GM23248 (cell line): ENCODE data around the gene TMEM184C. TPM values are rescaled to one million over a fixed set of nuclear protein-coding genes. Genes with fewer than 3 reads are reported as not detected.

Experiments
- DNase-seq: peaks from one replicate; pipeline ENCODE4 v3.0.0-alpha.2; 2015
- H2AFZ ChIP-seq: fragments of 200-600 bp; sonication (generic); 2 replicates; pipeline ENCODE4 v1.6.1; 2016; ENCODE audit warnings: antibody characterized with exemption
- H3F3A ChIP-seq: fragments of 200-600 bp; sonication (generic); 2 replicates; pipeline ENCODE4 v1.6.1; 2016; ENCODE audit warnings: mild to moderate bottlenecking, antibody characterized with exemption, mixed run types; ENCODE audit not compliant: insufficient read depth
- H3K27ac ChIP-seq: fragments of 200-600 bp; sonication (generic); 2 replicates; pipeline ENCODE4 v1.5.1; 2016; ENCODE audit warnings: mild to moderate bottlenecking
- H3K27me3 ChIP-seq: fragments of 200-600 bp; sonication (generic); replicated peaks from 2 replicates; pipeline ENCODE4 v1.6.1; 2016; ENCODE audit warnings: mild to moderate bottlenecking; ENCODE audit not compliant: insufficient read depth
- H3K36me3 ChIP-seq: fragments of 200-600 bp; sonication (generic); 2 replicates; pipeline ENCODE4 v1.6.1; 2016; ENCODE audit warnings: low read depth, mild to moderate bottlenecking
- H3K4me1 ChIP-seq: fragments of 200-600 bp; sonication (generic); 2 replicates; pipeline ENCODE4 v1.6.1; 2016; ENCODE audit warnings: mild to moderate bottlenecking; ENCODE audit not compliant: insufficient read depth
- H3K4me2 ChIP-seq: fragments of 200-600 bp; sonication (generic); one replicate; pipeline ENCODE4 v1.6.1; 2016; ENCODE audit warnings: mild to moderate bottlenecking; ENCODE audit not compliant: unreplicated experiment
- H3K4me3 ChIP-seq: fragments of 200-600 bp; sonication (generic); 2 replicates; pipeline ENCODE4 v1.5.1; 2016; ENCODE audit warnings: mild to moderate bottlenecking
- H3K79me2 ChIP-seq: fragments of 200-600 bp; sonication (generic); 2 replicates; pipeline ENCODE4 v1.6.1; 2016; ENCODE audit warnings: mild to moderate bottlenecking; ENCODE audit not compliant: insufficient read depth
- H3K9ac ChIP-seq: fragments of 200-600 bp; sonication (generic); 2 replicates; pipeline ENCODE4 v1.6.1; 2016; ENCODE audit warnings: mild to moderate bottlenecking
- H3K9me2 ChIP-seq: fragments of 200-600 bp; sonication (generic); 2 replicates; pipeline ENCODE4 v1.6.1; 2016; ENCODE audit warnings: mixed run types, mild to moderate bottlenecking, moderate library complexity; ENCODE audit not compliant: insufficient read depth
- H3K9me3 ChIP-seq: fragments of 200-600 bp; sonication (generic); one replicate; pipeline ENCODE4 v1.6.1; 2017; ENCODE audit warnings: low read depth
- H4K20me1 ChIP-seq: fragments of 200-600 bp; sonication (generic); 2 replicates; pipeline ENCODE4 v1.6.0; 2016; ENCODE audit not compliant: insufficient read depth
- EZH2 ChIP-seq: fragments of 200-600 bp; sonication (generic); IDR thresholded peaks from 2 replicates; pipeline ENCODE4 v1.6.1; 2018; ENCODE audit warnings: antibody characterized with exemption, mild to moderate bottlenecking; ENCODE audit not compliant: insufficient read depth, poor library complexity, severe bottlenecking
- EZH2phosphoT487 ChIP-seq: fragments of 200-600 bp; sonication (generic); IDR thresholded peaks from 2 replicates; pipeline ENCODE4 v1.6.1; 2018; ENCODE audit warnings: antibody characterized with exemption, moderate library complexity, mild to moderate bottlenecking, low read depth; ENCODE audit not compliant: insufficient read depth
- WGBS, 2 experiments: methylation state at CpG; one replicate each; pipeline ENCODE4 v1.1.6; 2015 to 2017; ENCODE audit warnings: low lambda C conversion rate in 2 of 2, low coverage in 1 of 2; ENCODE audit errors: missing lambda C conversion rate in 2 of 2; 5-methylcytosine and 5-hydroxymethylcytosine counted together
- in situ Hi-C: fragments of 300-500 bp; cut with MboI; formaldehyde crosslinking; loops from 2 replicates; pipeline ENCODE4 v1.15.0; 2020
- polyA plus RNA-seq: library from polyadenylated mRNA; unstranded; fragments of >200 nt; fragmentation: Nextera tagmentation; extraction: Ambion mirVana; gene quantifications from 2 replicates; pipeline ENCODE4 v1.2.1, GENCODE V29; 2016
- total RNA-seq: library from RNA; depleted of rRNA; stranded (reverse); fragments of >200 nt; shearing (Covaris generic); gene quantifications from 2 replicates; pipeline ENCODE4 v1.2.3, GENCODE V29; 2014

Gene TMEM184C
- total and polyA plus RNA-seq, 2 experiments from 2014 or later: 26.2 to 36.5 TPM

DNA sequence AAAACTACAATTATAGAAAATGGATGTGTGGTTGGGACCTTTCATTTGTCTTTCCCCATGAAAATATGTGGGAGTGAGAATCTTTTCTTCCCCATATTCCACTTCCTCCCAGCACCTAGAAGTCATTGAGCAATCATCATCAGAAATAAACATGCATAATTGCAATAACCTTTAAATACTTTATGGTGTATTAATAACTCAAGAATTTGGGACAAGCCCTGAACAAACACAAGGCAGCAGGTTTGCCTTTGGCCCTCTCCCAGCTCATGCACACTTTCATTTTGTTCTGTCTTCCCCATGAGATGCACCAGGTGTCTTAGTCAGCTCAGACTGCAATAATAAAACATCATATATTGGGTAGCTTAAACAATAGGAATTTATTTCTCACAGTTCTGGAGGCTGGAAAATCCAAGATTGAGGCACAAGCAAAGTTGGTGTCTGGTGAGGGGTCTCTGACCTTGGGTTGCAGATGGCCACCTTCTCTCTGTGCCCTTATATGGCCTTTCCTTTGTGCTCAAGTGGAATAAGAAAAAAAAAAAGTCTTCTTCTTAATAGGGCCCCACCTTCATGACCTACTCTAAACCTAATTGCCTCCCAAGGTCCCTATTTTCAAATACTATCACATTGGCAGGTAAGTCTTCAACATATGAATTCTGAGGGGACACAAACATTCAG is 34.7 kb upstream of the TMEM184C start:
- in situ Hi-C loops: no loop called here
- Histone ChIP-seq H3K9ac (no peak overlapping the region), H3K79me2 (no peaks in the 10 kb centered on the region), H3K4me2 (no peak overlapping the region), H3K4me1 (peaks cover 9% of the 10 kb centered on the region; the same call in 1 of the 2 replicates), H3K27ac (no peak overlapping the region), H3K4me3 (no peak overlapping the region), H3K9me3 (no peaks in the 10 kb centered on the region), H3K27me3 (no peaks in the 10 kb centered on the region), H3K36me3 (no peaks in the 10 kb centered on the region), H2AFZ (no peak overlapping the region), H3F3A (peaks cover 20% of the 10 kb centered on the region; the same call in 1 of the 2 replicates), H3K9me2 (no peaks in the 10 kb centered on the region), H4K20me1 (no peaks in the 10 kb centered on the region)
- no peak for TF ChIP-seq EZH2phosphoT487
- DNase-seq: no peak

DNA sequence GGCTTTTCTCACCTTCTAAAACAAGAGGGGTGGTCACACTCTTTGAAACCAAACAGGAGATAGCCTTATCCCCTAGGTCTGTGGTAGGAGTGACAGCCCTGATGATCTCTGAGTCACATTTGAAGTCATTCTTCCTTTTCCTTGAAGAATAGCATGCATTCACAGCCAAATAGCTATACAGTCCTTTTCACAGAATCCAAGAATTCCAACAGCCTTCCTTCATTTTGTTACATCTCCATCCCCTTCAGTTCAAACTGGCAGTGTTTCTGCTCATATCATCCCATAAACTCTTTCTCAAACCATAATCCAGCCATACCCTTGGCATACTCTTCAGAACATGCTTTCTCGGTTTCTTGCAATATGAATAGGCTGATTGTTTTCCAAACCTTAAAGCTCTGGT is 33.3 kb upstream of the TMEM184C start:
- DNase-seq: no peak
- Histone ChIP-seq H4K20me1 (no peaks in the 10 kb centered on the region), H3F3A (peaks cover 20% of the 10 kb centered on the region; the same call in 1 of the 2 replicates), H3K79me2 (no peaks in the 10 kb centered on the region), H3K9me2 (no peaks in the 10 kb centered on the region), H3K4me1 (peaks cover 9% of the 10 kb centered on the region; the same call in 1 of the 2 replicates), H3K36me3 (no peaks in the 10 kb centered on the region), H3K27me3 (no peaks in the 10 kb centered on the region), H3K4me2 (no peak overlapping the region), H3K9me3 (no peaks in the 10 kb centered on the region), H3K4me3 (no peak overlapping the region), H3K27ac (no peak overlapping the region), H2AFZ (no peak overlapping the region), H3K9ac (no peak overlapping the region)
- TF ChIP-seq EZH2: no peak
- TF ChIP-seq EZH2phosphoT487: no peak
- in situ Hi-C loops: no loop called here
- 81 to 92% methylated on average over 1 of the region's 1 CpG for WGBS, 2 experiments

DNA sequence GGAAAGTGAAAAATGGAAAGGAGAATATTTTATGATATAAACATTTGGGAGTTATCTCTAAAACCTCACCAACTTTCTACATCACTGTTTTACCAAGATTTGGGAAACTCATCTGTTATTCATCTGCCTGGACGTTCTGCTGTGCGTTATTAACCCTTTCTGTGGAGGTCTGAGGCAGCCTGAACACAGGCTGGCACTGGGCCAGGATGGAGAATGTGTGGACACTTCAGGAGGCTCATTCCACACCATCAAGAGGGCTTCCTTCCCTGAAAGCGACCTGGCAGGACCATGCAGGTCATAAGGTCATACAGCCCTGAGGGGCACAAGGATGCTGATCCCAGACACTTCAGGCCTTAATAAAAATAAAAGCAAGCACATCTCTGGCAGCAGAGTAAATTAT is 31.2 kb upstream of the TMEM184C start:
- Histone ChIP-seq H3K4me2 (no peak overlapping the region), H3K27me3 (no peaks in the 10 kb centered on the region), H3K9ac (no peak overlapping the region), H3K27ac (no peak overlapping the region), H3F3A (peaks cover 19% of the 10 kb centered on the region; the same call in 1 of the 2 replicates), H4K20me1 (no peaks in the 10 kb centered on the region), H3K4me1 (peaks cover 14% of the 10 kb centered on the region), H3K4me3 (no peak overlapping the region), H3K9me2 (no peaks in the 10 kb centered on the region), H3K36me3 (no peaks in the 10 kb centered on the region), H3K9me3 (no peaks in the 10 kb centered on the region), H3K79me2 (no peaks in the 10 kb centered on the region), H2AFZ (no peak overlapping the region)
- TF ChIP-seq EZH2phosphoT487 (no peak), EZH2 (no peak)
- DNase-seq: no peak
- in situ Hi-C loops: no loop called here
- WGBS, 2 experiments: 18% methylated on average over 3 of the region's 3 CpGs

DNA sequence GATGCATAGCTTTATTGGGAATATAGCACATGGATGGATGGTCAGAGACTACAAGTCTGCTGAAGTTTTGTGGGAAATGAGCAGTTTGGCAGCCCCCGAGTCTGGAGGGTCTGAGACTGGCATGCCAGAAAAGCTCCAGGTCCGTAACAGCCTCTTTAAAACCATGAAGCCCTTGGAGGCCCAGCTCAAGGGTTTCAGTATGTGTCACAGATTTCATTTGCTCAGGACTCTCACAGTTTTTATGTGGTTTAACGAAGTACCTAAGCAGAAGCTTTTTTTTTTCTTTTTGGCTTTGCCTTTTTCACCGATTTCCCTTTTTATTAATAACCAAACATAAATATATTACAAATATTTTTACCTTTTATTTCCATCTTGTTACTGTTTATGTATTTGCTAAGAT is 30.6 kb upstream of the TMEM184C start:
- H2AFZ ChIP-seq: no peak overlapping the region

More for the DNA sequence above, 30.6 kb upstream of the TMEM184C start:
- WGBS, 2 experiments: 63 to 69% methylated on average over 4 of the region's 4 CpGs
- Histone ChIP-seq H3K9ac (no peak overlapping the region), H3K9me3 (no peaks in the 10 kb centered on the region), H3K27me3 (no peaks in the 10 kb centered on the region), H3K4me1 (peaks cover 14% of the 10 kb centered on the region), H3K9me2 (no peaks in the 10 kb centered on the region), H3K79me2 (no peaks in the 10 kb centered on the region), H3K27ac (no peak overlapping the region), H4K20me1 (no peaks in the 10 kb centered on the region), H3K4me2 (no peak overlapping the region), H3K4me3 (no peak overlapping the region), H3K36me3 (no peaks in the 10 kb centered on the region), H3F3A (peaks cover 13% of the 10 kb centered on the region; the same call in 1 of the 2 replicates)
- no peak for DNase-seq
- TF ChIP-seq EZH2phosphoT487 (no peak), EZH2 (no peak)
- in situ Hi-C loops: no loop called here
